Measurements from ENCODE around the gene BAHCC1.

GRCh38 chr17:81437191-81437651 lies 42.0 kb downstream of the BAHCC1 start:
- TF ChIP-seq CTCF (IDR thresholded peaks at IDR 0.05) (no peak), EZH2 (IDR thresholded peaks at IDR 0.05) (no peak)

Data from neural progenitor cell (in vitro differentiated cells).